ENCODE data around the gene MIB2.

DNA sequence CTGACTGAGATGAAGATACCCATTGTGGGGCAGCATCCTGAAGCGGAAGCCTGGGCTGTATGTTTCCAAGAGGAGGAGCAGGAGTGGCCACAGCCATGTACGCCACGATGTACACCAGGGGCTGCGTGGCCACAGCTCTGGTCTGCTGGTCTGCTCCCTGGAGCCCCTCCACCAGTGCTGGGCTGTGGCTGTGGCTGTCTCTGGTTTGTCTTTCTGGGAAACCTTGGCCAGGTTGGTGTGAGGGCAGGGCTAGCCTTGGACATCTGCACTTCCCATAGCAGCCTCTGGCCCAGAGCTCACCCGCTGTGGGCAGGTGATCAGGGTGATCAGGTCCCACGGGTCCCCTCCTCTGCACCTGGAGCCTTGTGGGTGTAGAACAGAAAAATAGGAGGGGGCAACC lies 2.6 kb downstream of the MIB2 start:
- TF ChIP-seq, protein P1, sequence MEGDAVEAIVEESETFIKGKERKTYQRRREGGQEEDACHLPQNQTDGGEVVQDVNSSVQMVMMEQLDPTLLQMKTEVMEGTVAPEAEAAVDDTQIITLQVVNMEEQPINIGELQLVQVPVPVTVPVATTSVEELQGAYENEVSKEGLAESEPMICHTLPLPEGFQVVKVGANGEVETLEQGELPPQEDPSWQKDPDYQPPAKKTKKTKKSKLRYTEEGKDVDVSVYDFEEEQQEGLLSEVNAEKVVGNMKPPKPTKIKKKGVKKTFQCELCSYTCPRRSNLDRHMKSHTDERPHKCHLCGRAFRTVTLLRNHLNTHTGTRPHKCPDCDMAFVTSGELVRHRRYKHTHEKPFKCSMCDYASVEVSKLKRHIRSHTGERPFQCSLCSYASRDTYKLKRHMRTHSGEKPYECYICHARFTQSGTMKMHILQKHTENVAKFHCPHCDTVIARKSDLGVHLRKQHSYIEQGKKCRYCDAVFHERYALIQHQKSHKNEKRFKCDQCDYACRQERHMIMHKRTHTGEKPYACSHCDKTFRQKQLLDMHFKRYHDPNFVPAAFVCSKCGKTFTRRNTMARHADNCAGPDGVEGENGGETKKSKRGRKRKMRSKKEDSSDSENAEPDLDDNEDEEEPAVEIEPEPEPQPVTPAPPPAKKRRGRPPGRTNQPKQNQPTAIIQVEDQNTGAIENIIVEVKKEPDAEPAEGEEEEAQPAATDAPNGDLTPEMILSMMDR (IDR thresholded peaks at IDR 0.05): no peak
- no peak for TF ChIP-seq POLR2A (IDR thresholded peaks at IDR 0.05)

Data from vagina (tissue), 2 donors.